GM13976 (cell line): ENCODE data around the gene RNF168.
"Not testable (repeated sequence)": the region's sequence is repeated elsewhere in the genome, so short reads cannot be mapped to it uniquely, and the experiment has no call there.

Source experiments
- DNase-seq: peaks from one replicate; pipeline ENCODE4 v3.0.0; 2012; ENCODE audit warnings: low spot score
- CTCF ChIP-seq: IDR thresholded peaks from 2 replicates; pipeline ENCODE4 v1.5.1; 2012; ENCODE audit warnings: borderline replicate concordance, mild to moderate bottlenecking; ENCODE audit not compliant: insufficient read depth; ENCODE audit errors: extremely low read depth, missing control alignments, control extremely low read depth
- in situ Hi-C: fragments of 300-500 bp; cut with MboI; formaldehyde crosslinking; loops from one replicate; pipeline ENCODE4 v1.12.0; 2022; ENCODE audit warnings: low sequenced_read_pairs, mixed read lengths, inconsistent platforms; ENCODE audit not compliant: unreplicated experiment

The RNF168 gene

DNA sequence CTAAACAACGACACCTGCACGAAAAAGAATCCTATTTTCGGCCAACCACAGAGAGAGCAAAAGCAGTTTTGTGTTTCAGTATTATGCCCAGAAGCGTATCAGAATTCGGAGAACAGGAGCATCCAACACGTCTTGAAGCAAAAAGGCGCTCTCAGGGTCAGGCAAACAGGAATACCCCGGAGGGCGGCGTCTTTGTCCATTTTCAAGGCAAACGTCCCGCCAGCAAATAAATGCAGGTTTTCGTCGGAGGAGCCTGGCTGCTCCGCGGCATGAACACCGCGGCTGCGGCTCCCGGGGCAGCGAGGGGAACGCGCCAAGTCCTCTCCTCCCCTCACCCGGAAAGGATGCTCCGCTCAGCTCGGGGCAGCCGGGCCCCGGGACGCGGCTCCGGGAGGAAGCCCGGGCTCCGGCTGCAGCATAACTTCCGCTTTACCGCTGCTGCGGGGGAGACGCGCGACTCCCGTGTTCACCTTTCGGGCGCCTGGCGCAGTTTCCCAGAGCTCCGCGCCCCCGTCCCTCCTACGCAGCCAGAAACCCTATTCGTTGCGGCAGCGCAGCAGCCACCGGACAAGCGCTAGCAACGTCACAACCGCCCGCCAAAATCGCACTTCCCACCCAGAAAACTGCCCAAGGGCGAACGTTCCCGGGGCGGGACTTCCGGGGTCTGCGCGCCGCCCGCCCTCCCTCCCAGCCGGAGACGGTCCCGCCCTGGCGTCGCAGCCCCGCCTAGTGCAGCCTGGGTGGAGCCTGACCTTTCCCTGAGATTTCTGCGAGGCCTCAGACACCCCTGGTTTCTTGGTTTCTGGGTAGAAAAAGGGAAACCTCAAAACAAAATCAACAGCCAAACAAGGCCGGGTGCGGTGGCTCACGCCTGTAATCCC is at the start of gene RNF168:
TSS of gene RNF168 (minus strand) at position 573 of the 881 bp plus-strand sequence. CDS start 595 bp downstream, outside the sequence.
- no peak for TF ChIP-seq CTCF
- in situ Hi-C loops = no loop called here
- peak; percentile 97 for DNase-seq

DNA sequence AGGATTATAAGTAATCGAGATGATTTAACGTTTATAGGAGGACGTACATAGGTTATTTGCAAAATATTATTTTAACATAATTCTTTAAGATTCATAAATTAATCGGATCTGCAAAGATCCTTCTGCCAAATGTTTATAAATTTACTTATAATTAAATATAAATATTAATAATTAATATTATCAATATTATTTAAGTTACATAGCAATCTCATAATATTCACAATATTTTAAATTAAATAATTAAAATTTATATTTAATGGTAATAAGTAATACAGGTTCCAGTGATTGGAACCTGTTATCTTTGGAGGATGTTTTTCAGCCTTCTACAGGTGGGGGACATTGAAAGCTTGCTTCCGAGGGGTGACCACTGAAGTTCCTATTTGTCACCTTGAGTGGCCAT is 48.7 kb upstream of the RNF168 start:
- no peak for TF ChIP-seq CTCF
- DNase-seq = no peak
- in situ Hi-C loops = no loop called here

DNA sequence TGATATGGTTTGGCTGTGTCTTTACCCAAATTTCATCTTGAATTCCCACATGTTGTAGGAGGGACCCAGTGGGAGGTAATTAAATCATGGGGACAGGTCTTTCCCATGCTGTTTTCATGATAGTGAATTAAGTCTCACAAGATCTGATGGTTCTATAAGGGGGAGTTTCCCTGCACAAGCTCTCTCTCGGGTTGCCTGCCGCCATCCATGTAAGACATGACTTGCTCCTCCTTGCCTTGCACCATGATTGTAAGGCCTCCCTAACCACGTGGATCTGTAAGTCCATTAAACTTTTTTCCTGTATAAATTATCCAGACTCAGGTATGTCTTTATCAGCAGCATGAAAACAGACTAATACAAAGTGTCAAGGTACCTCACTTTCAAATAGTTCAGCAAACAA is 46.6 kb upstream of the RNF168 start:
- DNase-seq, in situ Hi-C loops: not testable (repeated sequence)

DNA sequence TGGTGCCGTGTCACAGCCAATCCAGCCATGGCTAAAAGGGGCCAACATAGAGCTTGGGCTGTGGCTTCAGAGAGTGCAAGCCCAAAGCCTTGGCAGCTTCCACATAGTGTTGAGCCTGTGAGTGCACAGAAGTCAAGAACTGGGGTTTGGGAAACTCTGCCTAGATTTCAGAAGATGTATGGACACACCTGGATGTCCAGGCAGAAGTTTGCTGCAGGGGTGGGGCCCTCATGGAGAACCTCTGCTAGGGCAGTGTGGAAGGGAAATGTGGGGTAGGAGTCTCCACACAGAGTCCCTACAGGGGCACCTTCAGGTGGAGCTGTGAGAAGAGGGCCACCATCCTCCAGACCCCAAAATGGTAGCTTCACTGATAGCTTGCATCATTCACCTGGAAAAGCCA is 45.7 kb upstream of the RNF168 start:
- DNase-seq, in situ Hi-C loops: not testable (repeated sequence)

DNA sequence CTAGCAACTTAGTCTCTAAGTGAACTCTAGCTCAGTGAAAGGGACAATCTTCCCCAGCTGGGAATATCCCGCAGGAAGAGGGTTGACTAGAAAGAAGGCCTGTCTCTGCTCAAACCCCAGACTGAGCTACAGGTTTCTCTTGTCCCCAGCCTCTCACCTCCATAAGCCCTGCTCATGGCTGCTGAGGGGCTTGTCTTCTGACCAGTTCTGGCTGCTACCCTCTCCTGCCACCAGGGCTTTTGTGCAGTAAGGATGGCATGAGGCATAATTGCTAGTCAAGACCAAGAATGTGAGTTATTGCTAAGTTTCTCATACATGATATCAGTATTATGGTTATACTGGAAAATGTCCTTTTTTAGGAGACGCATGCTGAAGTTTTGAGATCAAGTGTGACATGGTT is 43.5 kb upstream of the RNF168 start:
- no peak for DNase-seq
- in situ Hi-C loops = no loop called here
- no peak for TF ChIP-seq CTCF

DNA sequence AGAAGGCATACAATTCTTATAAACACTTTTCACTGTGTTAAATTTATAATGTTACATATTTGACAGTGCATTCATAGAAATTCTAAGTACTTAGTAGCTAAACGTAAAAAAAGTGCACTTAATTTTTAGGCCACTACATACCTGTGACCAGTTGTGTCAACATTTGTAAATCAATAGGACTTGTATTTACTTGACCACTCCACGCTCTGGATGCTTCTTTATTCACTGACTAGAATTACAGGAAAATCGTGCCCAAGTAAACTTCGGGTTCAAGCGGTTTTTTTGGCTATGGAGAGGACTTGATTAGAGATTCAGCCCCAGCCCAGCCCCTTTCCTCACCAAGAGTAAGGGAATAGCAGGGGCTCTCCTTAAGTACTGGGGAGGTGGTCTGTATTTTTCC is 43.0 kb upstream of the RNF168 start:
- in situ Hi-C loops = no loop called here
- DNase-seq = no peak
- no peak for TF ChIP-seq CTCF

DNA sequence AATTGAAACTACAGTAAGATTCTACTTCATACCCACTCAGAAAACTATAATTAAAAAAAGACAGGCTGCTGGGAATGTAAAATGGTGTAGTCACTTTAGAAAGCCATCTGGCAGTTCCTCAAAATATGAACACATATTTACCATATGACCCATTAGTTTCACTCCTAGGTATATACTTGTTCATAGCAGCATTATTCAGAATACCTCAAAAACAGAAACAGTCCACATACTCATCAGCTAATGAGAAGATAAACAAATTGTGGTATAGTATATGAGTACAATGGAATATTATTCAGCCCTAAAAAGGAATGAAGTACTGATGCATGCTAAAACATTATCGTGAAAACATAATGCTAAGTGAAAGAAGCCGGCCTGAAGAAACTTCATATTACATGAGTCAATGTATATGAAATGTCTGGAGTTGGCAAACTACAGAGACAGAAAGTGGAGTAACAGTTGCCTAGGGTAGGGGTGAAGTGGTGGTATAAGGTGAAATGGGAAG is 41.0 kb upstream of the RNF168 start:
- DNase-seq = no peak
- in situ Hi-C loops = no loop called here
- no peak for TF ChIP-seq CTCF
